GM12874 (cell line): Measurements from ENCODE around the gene SH3BGR.

Source experiments
- TF ChIP-seq, protein P1 (sequence below): IDR thresholded peaks from 2 replicates; pipeline ENCODE4 v1.5.1; 2011; ENCODE audit warnings: low read depth, mild to moderate bottlenecking, control low read depth, low read length, moderate library complexity; ENCODE audit not compliant: insufficient read depth

The SH3BGR gene

DNA sequence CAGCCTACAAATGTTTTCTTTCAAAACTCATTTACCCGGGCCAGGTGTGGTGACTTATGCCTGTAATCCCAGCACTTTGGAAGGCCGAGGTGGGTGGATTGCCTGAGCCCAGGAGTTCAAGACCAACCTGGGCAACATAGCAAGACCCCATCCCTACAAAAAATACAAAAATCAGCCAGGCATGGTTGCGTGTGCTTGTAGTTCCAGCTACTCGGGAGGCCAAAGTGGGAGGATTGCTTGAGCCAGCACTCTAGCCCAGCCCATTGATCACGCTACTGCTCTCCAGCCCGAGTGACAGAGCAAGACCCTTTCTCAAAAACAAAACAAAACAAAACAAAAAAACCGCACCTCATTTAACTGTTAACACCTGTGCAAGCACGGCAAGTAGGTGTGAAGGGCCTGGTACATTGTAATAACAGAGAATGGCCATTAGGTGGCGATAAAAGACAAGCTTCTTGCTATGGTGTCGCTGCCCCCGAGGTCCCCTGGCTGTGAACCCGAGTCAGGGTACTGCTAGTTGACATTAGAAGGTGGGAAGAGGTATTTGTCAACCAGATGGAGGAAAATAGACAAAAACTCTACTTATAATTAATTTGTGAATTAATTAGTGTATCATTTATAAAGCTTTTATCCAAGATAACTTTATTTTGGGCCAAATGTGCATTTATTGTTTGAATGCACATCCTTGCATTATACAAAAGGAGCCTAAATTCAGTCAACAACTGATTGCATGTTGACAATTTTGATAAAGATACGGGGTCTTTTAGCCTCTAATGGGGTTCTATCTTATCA is 66.5 kb downstream of the SH3BGR start:
- TF ChIP-seq, protein P1, sequence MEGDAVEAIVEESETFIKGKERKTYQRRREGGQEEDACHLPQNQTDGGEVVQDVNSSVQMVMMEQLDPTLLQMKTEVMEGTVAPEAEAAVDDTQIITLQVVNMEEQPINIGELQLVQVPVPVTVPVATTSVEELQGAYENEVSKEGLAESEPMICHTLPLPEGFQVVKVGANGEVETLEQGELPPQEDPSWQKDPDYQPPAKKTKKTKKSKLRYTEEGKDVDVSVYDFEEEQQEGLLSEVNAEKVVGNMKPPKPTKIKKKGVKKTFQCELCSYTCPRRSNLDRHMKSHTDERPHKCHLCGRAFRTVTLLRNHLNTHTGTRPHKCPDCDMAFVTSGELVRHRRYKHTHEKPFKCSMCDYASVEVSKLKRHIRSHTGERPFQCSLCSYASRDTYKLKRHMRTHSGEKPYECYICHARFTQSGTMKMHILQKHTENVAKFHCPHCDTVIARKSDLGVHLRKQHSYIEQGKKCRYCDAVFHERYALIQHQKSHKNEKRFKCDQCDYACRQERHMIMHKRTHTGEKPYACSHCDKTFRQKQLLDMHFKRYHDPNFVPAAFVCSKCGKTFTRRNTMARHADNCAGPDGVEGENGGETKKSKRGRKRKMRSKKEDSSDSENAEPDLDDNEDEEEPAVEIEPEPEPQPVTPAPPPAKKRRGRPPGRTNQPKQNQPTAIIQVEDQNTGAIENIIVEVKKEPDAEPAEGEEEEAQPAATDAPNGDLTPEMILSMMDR, result peak; percentile 75

- TF ChIP-seq, protein P1, result no peak
These were observed 67.1 kb downstream of the SH3BGR start for GRCh38 chr21:39518847-39519210.

DNA sequence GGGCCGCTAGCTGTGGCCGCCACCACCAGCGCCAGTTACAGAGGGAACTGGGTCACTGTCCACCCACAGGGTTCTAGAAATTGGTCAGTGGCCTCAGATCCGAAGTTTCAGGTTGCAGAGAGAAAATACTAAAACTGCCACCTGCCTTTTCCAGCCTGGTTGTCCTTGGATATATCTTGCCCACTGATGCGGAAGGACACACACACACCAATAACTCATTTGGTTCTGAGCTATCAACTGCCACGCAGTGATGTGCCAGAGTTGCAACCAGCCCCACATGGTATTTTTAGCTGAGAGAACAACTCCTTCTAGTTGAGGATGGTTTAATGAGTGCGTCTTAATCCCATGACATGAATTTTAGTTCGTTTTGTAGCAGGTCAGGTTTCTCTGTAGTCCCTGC is 68.1 kb downstream of the SH3BGR start:
- TF ChIP-seq, protein P1, result no peak

- TF ChIP-seq, protein P1, result no peak
These were observed 71.6 kb downstream of the SH3BGR start for GRCh38 chr21:39523399-39523798.

GRCh38 chr21:39523915-39524314 is 72.1 kb downstream of the SH3BGR start:
- TF ChIP-seq, protein P1, result no peak

DNA sequence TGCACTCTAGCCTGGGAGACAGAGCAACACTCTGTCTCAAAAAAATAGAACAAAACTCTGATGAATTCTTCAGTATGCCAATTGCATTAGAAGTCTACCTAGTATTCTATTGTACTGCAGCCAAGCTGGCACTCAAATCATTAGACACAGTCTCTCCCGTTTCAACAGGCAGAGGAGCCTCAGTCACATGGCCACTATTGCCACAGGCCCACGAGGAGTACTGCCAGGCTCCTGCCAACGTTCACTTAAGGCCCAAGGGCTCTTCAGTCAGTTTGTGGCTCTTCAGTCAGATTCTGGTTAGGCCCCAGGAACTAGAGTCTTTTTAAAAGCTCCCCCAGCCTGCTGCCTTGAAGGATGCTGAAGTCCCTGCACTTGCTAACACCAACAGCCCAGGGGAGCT is 73.4 kb downstream of the SH3BGR start:
- TF ChIP-seq, protein P1, result no peak

DNA sequence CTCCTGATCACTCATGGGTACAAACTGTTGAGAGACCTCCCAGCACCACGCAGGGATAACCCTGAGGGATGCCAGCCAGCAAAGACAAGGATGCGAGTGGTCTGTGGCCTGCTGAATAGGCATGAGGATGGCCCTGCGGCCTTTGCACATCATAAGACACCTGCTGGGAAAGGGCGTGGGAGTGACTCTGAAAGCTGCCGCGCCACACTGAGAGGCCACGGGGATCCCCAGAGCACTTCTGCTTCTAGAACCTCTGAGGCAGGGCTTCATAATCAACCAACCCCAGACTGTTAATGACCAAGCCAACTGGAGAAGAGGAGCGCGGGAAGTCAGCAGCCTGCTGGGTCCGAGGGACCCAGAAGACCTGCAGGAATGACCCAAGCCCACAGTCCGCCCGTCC is 73.8 kb downstream of the SH3BGR start:
- TF ChIP-seq, protein P1, result no peak
